IMR-90 (cell line): ENCODE results near the gene MAPK10.

ENCODE experiments used
- CTCF ChIP-seq: conservative IDR thresholded peaks from 2 replicates; pipeline ENCODE4 v1.5.1; 2012; ENCODE audit warnings: mild to moderate bottlenecking, low read depth, low read length, improper control_type of control experiment
- SMC3 ChIP-seq: fragments of 150-350 bp; IDR thresholded peaks from 2 replicates; pipeline ENCODE4 v1.6.1; 2016; ENCODE audit warnings: low read depth, mild to moderate bottlenecking, antibody characterized with exemption, low read length, moderate library complexity
- USF2 ChIP-seq: fragments of 150-350 bp; IDR thresholded peaks from 2 replicates; pipeline ENCODE4 v1.6.1; 2017; ENCODE audit warnings: mild to moderate bottlenecking, antibody characterized with exemption, low read length, low read depth

GRCh38 chr4:85963231-85963630 is 396.6 kb downstream of the MAPK10 start:
- TF ChIP-seq CTCF (no peak), USF2 (no peak), SMC3 (no peak)
